B cell (primary cell): ENCODE measurements around the gene IMPDH2.

Experiments used
- EZH2 ChIP-seq: IDR thresholded peaks from 2 replicates; pipeline ENCODE4 v1.6.1; 2012; ENCODE audit warnings: borderline replicate concordance, low read depth, mild to moderate bottlenecking, moderate library complexity, low read length; ENCODE audit not compliant: insufficient read depth, poor library complexity, severe bottlenecking
- TF ChIP-seq, protein P1 (sequence below): fragments of 200-600 bp; IDR thresholded peaks from one replicate; pipeline ENCODE4 v1.8.0; 2022; ENCODE audit warnings: antibody characterized with exemption, mild to moderate bottlenecking

DNA sequence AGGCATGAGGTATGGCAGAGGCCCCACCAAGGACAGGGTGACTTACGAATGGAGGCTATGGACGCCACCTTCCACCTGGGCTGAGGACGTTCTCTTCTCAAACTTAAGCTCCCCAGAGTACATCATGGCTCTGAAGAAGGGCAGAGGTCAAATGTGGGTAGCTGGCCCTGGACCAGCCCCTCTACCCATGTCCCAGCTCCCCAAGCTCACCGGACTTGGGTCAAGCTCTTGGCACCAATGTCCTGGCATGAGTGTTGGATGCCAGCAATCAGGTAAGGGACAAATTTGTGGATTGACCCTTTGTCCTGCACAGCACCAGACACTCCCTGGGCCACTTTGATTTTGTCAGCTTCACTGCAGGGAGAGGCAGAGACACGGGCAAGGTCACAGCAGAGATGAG lies 4.7 kb downstream of the IMPDH2 start:
- TF ChIP-seq, protein P1, sequence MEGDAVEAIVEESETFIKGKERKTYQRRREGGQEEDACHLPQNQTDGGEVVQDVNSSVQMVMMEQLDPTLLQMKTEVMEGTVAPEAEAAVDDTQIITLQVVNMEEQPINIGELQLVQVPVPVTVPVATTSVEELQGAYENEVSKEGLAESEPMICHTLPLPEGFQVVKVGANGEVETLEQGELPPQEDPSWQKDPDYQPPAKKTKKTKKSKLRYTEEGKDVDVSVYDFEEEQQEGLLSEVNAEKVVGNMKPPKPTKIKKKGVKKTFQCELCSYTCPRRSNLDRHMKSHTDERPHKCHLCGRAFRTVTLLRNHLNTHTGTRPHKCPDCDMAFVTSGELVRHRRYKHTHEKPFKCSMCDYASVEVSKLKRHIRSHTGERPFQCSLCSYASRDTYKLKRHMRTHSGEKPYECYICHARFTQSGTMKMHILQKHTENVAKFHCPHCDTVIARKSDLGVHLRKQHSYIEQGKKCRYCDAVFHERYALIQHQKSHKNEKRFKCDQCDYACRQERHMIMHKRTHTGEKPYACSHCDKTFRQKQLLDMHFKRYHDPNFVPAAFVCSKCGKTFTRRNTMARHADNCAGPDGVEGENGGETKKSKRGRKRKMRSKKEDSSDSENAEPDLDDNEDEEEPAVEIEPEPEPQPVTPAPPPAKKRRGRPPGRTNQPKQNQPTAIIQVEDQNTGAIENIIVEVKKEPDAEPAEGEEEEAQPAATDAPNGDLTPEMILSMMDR, result no peak
- TF ChIP-seq EZH2, result no peak
